Smooth muscle cell (in vitro differentiated cells): Measurements from ENCODE around the gene ALG2. TPM values are rescaled to one million over a fixed set of nuclear protein-coding genes. Genes with fewer than 3 reads are reported as not detected.
A peak's percentile ranks its signal among the peaks of the same experiment; 100 is the strongest.

Experiments
- DNase-seq: peaks from one replicate; lab custom pipeline; 2025; ENCODE audit not compliant: unreplicated experiment; lab: John Stamatoyannopoulos, UW
- H2AFZ ChIP-seq: fragments of 200-600 bp; sonication (generic); 2 replicates; pipeline ENCODE4 v1.6.0; 2016; ENCODE audit warnings: antibody characterized with exemption, low read depth, mild to moderate bottlenecking
- H3F3A ChIP-seq: fragments of 200-600 bp; sonication (generic); 2 replicates; pipeline ENCODE4 v1.6.0; 2017; ENCODE audit warnings: antibody characterized with exemption, low read depth
- H3K27ac ChIP-seq: fragments of 200-600 bp; sonication (generic); 2 replicates; pipeline ENCODE4 v1.5.1; 2016; ENCODE audit warnings: low read depth, mild to moderate bottlenecking
- H3K27me3 ChIP-seq: fragments of 200-600 bp; sonication (generic); 2 replicates; pipeline ENCODE4 v1.6.1; 2016; ENCODE audit warnings: low read depth, mild to moderate bottlenecking
- H3K36me3 ChIP-seq: fragments of 200-600 bp; sonication (generic); 2 replicates; pipeline ENCODE4 v1.5.1; 2016; ENCODE audit warnings: low read depth
- H3K4me1 ChIP-seq: fragments of 200-600 bp; sonication (generic); 2 replicates; pipeline ENCODE4 v1.5.1; 2016; ENCODE audit warnings: low read depth
- H3K4me2 ChIP-seq: fragments of 200-600 bp; sonication (generic); 2 replicates; pipeline ENCODE4 v1.6.0; 2016; ENCODE audit warnings: mild to moderate bottlenecking
- H3K4me3 ChIP-seq: fragments of 200-600 bp; sonication (generic); 2 replicates; pipeline ENCODE4 v1.5.1; 2016; ENCODE audit warnings: mild to moderate bottlenecking
- H3K79me2 ChIP-seq: fragments of 200-600 bp; sonication (generic); 2 replicates; pipeline ENCODE4 v1.6.0; 2016; ENCODE audit warnings: low read depth, mild to moderate bottlenecking
- H3K9ac ChIP-seq: fragments of 200-600 bp; sonication (generic); 2 replicates; pipeline ENCODE4 v1.6.0; 2016; ENCODE audit warnings: low read depth
- H3K9me3 ChIP-seq: fragments of 200-600 bp; sonication (generic); replicated peaks from 2 replicates; pipeline ENCODE4 v1.5.1; 2016; ENCODE audit warnings: low read depth
- H4K20me1 ChIP-seq: fragments of 200-600 bp; sonication (generic); 2 replicates; pipeline ENCODE4 v1.6.0; 2016; ENCODE audit warnings: low read depth
- WGBS: methylation state at CpG from one replicate; pipeline ENCODE4 v1.1.7; 2016; ENCODE audit warnings: low lambda C conversion rate; 5-methylcytosine and 5-hydroxymethylcytosine counted together
- polyA plus RNA-seq: library from polyadenylated mRNA; unstranded; fragments of >200 nt; fragmentation: Nextera tagmentation; extraction: Ambion mirVana; gene quantifications from 2 replicates; pipeline ENCODE4 v1.2.1, GENCODE V29; 2016
- total RNA-seq: library from RNA; depleted of rRNA; stranded (reverse); fragments of >200 nt; gene quantifications from 2 replicates; pipeline ENCODE4 v1.2.3, GENCODE V29; 2014
- TF ChIP-seq, protein P1 (sequence below): fragments of 200-600 bp; sonication (generic); IDR thresholded peaks from 2 replicates; pipeline ENCODE4 v1.5.1; 2017; ENCODE audit warnings: borderline replicate concordance, mild to moderate bottlenecking, antibody characterized with exemption; ENCODE audit not compliant: insufficient read depth, poor library complexity, severe bottlenecking

The ALG2 gene
- total and polyA plus RNA-seq, 2 experiments from 2014 or later = 53.9 to 60.4 TPM

DNA sequence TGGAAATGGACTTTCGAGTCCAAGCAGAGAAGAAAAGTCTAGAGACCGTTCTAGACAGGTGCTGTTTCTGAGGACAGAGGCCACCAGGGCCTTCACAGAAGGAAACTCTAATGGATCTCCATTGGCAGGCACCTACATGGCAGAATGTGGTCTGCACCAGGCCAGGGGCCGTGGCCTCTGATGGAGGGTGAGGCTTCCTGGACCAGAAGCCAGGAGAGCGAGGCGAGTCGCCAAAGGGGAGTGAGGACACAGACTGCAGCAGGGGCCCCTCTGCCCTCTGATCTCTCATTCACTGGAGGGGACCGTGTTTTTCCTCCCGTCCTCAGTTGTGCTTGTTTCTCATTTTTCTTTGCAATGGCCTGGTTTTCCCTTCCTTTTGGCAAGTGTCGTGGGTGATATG is 41.1 kb downstream of the ALG2 start:
- TF ChIP-seq, protein P1, sequence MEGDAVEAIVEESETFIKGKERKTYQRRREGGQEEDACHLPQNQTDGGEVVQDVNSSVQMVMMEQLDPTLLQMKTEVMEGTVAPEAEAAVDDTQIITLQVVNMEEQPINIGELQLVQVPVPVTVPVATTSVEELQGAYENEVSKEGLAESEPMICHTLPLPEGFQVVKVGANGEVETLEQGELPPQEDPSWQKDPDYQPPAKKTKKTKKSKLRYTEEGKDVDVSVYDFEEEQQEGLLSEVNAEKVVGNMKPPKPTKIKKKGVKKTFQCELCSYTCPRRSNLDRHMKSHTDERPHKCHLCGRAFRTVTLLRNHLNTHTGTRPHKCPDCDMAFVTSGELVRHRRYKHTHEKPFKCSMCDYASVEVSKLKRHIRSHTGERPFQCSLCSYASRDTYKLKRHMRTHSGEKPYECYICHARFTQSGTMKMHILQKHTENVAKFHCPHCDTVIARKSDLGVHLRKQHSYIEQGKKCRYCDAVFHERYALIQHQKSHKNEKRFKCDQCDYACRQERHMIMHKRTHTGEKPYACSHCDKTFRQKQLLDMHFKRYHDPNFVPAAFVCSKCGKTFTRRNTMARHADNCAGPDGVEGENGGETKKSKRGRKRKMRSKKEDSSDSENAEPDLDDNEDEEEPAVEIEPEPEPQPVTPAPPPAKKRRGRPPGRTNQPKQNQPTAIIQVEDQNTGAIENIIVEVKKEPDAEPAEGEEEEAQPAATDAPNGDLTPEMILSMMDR = no peak
- Histone ChIP-seq H3K36me3 (no peaks in the 10 kb centered on the region), H3K4me1 (peaks cover 24% of the 10 kb centered on the region), H3K9ac (peak overlapping the region; percentile 67), H3F3A (peaks cover 14% of the 10 kb centered on the region), H3K4me2 (peak overlapping the region; percentile 59), H2AFZ (no peak overlapping the region), H4K20me1 (no peaks in the 10 kb centered on the region), H3K4me3 (no peak overlapping the region), H3K79me2 (no peaks in the 10 kb centered on the region), H3K27ac (peak overlapping the region; percentile 94), H3K9me3 (no peaks in the 10 kb centered on the region), H3K27me3 (no peaks in the 10 kb centered on the region)
- WGBS = 89% methylated on average over 9 of the region's 9 CpGs
- DNase-seq = no peak

DNA sequence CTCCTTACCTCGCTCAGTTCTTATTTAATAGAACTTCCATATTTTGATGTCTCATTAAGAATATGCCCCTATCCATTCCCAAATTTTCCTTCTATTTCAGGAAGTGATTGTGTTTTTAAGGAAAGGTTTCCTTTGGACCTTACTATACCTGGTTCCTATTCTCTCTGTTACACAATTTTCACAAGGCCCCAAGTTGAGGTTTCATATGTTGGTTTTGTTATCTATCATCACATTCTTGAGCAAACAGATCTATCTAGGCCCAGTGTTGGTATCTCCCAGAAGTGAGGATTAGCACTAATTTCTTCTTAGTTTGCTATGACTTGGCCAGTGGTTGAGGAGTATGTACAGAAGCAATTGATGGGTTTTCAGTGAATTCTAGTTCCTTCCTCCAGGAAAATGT is 41.5 kb downstream of the ALG2 start:
- Histone ChIP-seq H3K27ac (peak overlapping the region; percentile 94), H3K4me1 (peaks cover 24% of the 10 kb centered on the region), H3K9me3 (no peaks in the 10 kb centered on the region), H3K79me2 (no peaks in the 10 kb centered on the region), H4K20me1 (no peaks in the 10 kb centered on the region), H3K9ac (no peak overlapping the region), H3K4me3 (no peak overlapping the region), H3F3A (peaks cover 14% of the 10 kb centered on the region), H3K27me3 (no peaks in the 10 kb centered on the region), H3K36me3 (no peaks in the 10 kb centered on the region), H2AFZ (no peak overlapping the region), H3K4me2 (peak overlapping the region; percentile 59)
- DNase-seq = no peak
- TF ChIP-seq, protein P1 = no peak
- 91% methylated on average over 1 of the region's 1 CpG for WGBS

GRCh38 chr9:99178912-99179872 is 42.5 kb downstream of the ALG2 start:
- Histone ChIP-seq H3K79me2 (no peaks in the 10 kb centered on the region), H3K4me2 (no peak overlapping the region), H3K9me3 (no peaks in the 10 kb centered on the region), H3K9ac (no peak overlapping the region), H4K20me1 (no peaks in the 10 kb centered on the region), H3K4me1 (peaks cover 26% of the 10 kb centered on the region), H3K27me3 (no peaks in the 10 kb centered on the region), H3F3A (peaks cover 14% of the 10 kb centered on the region), H2AFZ (no peak overlapping the region), H3K27ac (no peak overlapping the region), H3K4me3 (no peak overlapping the region), H3K36me3 (no peaks in the 10 kb centered on the region)
- WGBS = 96% methylated on average over 17 of the region's 17 CpGs
- TF ChIP-seq, protein P1 = no peak
- DNase-seq = no peak
